Effector CD4-positive, alpha-beta T cell (primary cell): Measurements from ENCODE around the gene PLK3.
A peak's percentile ranks its signal among the peaks of the same experiment; 100 is the strongest.
"Not testable (repeated sequence)": the region's sequence is repeated elsewhere in the genome, so short reads cannot be mapped to it uniquely, and the experiment has no call there.

Experiments
- DNase-seq: peaks from one replicate; pipeline ENCODE4 v3.0.0-alpha.2; 2020

Gene PLK3

GRCh38 chr1:44787506-44787905, 12.7 kb upstream of the PLK3 start:
- no peak for DNase-seq

GRCh38 chr1:44788120-44788860, 11.9 kb upstream of the PLK3 start, which contains the start of gene BEST4:
Gene BEST4, minus strand, starts transcription at chr1:44788170. Its CDS starts 465 bp downstream, at chr1:44787705.
- no peak for DNase-seq

GRCh38 chr1:44790968-44791801, 9.0 kb upstream of the PLK3 start:
- no peak for DNase-seq

GRCh38 chr1:44792736-44793502, 7.3 kb upstream of the PLK3 start:
- no peak for DNase-seq

GRCh38 chr1:44797886-44798285, 2.3 kb upstream of the PLK3 start:
- DNase-seq: not testable (repeated sequence)

- no peak for DNase-seq
Observed at GRCh38 chr1:44798481-44799365, 1.5 kb upstream of the PLK3 start.

- DNase-seq: peak; percentile 33
Observed at GRCh38 chr1:44801491-44802305, 1.5 kb downstream of the PLK3 start.

GRCh38 chr1:44802306-44803061, 2.3 kb downstream of the PLK3 start:
- DNase-seq: no peak

- no peak for DNase-seq
Observed at GRCh38 chr1:44803062-44803311, 2.8 kb downstream of the PLK3 start.

- no peak for DNase-seq
Observed at GRCh38 chr1:44803312-44804095, 3.3 kb downstream of the PLK3 start.

GRCh38 chr1:44805311-44806024, 5.3 kb downstream of the PLK3 start:
- no peak for DNase-seq

GRCh38 chr1:44806025-44806703, 6.0 kb downstream of the PLK3 start:
- no peak for DNase-seq

- no peak for DNase-seq
Observed at GRCh38 chr1:44806704-44807363, 6.7 kb downstream of the PLK3 start, which contains the start of gene DYNLT4. Gene DYNLT4, minus strand, starts transcription at chr1:44807351. Its CDS starts 683 bp downstream, at chr1:44806668.

GRCh38 chr1:44807364-44808062, 7.3 kb downstream of the PLK3 start:
- DNase-seq: peak; percentile 94

GRCh38 chr1:44808063-44808937, 8.1 kb downstream of the PLK3 start, which contains the start of gene BTBD19:
Gene BTBD19, plus strand, starts transcription at chr1:44808523. Its CDS starts 298 bp downstream, at chr1:44808821.
- DNase-seq: no peak
